Bronchial epithelial cell (primary cell): Measurements from ENCODE around the gene AUTS2. TPM values are rescaled to one million over a fixed set of nuclear protein-coding genes. Genes with fewer than 3 reads are reported as not detected.

ENCODE experiments used
- DNase-seq: peaks from one replicate; pipeline ENCODE4 v3.0.0-alpha.2; 2010; ENCODE audit warnings: low read depth
- FAIRE-seq: peaks from 2 replicates; lab custom pipeline; 2011; peaks lifted over from hg19 to GRCh38; lab: Jason Lieb, UNC
- H3K27me3 ChIP-seq: 2 replicates; pipeline ENCODE4 v1.5.1; 2011; ENCODE audit warnings: low read length; ENCODE audit not compliant: control insufficient read depth, insufficient read depth
- H3K36me3 ChIP-seq: 2 replicates; pipeline ENCODE4 v1.5.1; 2011; ENCODE audit warnings: low read length; ENCODE audit not compliant: control insufficient read depth, insufficient read depth
- H3K4me3 ChIP-seq: 2 replicates; pipeline ENCODE4 v1.5.1; 2011; ENCODE audit warnings: mild to moderate bottlenecking, low read depth, low read length, control low read depth
- CTCF ChIP-seq: IDR thresholded peaks from 2 replicates; pipeline ENCODE4 v1.5.1; 2011; ENCODE audit warnings: mild to moderate bottlenecking, moderate library complexity, low read length, control low read depth, inconsistent platforms; ENCODE audit not compliant: insufficient read depth, severe bottlenecking
- total RNA-seq: library from RNA; depleted of rRNA; stranded (reverse); fragments of >200 nt; gene quantifications from 2 replicates; pipeline ENCODE4 v1.2.1, GENCODE V29; 2014

The AUTS2 gene
- total RNA-seq, 1 donor from 2014 or later, result 9.5 TPM

DNA sequence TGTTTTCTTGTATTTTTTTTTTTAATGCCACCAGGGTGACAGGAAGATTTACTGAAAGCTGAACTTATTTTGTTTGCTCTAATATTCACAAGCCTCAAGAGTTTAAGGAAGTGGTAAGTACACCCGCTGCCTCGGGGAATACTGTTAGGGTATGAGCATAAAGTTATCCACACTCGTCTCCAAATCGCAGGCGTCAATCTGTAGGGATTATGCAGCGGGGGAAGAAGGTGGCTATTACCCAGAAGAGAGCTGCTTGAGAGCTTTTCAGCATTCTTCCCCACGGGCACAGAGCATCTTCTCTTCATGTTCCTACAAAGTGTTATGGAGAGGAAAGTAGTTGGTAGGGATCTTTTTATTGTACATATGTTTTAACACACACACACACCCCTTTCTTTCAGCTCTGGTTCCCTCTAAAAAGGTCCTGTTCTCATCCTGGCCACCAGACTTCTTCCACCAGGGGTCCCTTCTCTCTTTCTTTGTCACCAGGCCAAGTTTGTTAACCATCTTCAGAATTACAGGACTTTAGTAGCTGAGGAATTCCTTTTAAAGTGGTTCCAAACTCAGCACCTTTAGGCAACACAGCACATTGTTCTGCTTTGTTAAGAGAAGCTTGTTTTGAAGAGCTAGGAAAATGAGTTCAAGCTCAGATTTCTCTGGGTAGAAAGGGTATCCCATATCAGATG is 1122.1 kb downstream of the AUTS2 start:
- Histone ChIP-seq H3K4me3 (no peak overlapping the region), H3K27me3 (no peaks in the 10 kb centered on the region)
- no peak for FAIRE-seq

DNA sequence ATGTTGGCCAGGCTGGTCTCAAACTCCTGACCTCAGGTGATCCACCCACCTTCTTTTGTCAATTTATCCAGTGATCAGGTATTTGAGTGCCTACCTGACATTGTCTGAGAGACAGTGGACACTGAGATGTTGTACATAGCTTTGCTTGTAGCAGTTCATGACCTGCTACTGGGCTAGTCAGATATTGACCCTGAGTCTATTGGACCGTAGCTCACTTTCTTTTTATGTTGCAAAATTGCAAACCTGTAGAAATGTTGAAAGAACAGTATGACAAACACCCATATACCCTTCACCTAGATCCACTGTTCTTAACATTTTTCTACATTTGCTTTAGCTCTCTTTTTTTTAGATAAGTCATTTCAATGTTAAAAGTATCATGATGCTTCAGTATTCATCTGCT is 1123.2 kb downstream of the AUTS2 start:
- Histone ChIP-seq H3K27me3 (no peaks in the 10 kb centered on the region), H3K36me3 (peaks cover 1% of the 10 kb centered on the region), H3K4me3 (no peak overlapping the region)
- no peak for TF ChIP-seq CTCF
- no peak for DNase-seq
- FAIRE-seq, result no peak

More for the DNA sequence above, 1122.1 kb downstream of the AUTS2 start:
- DNase-seq, result no peak
- TF ChIP-seq CTCF, result no peak
- peaks cover 1% of the 10 kb centered on the region for H3K36me3 ChIP-seq

- H3K36me3 ChIP-seq, result peaks cover 1% of the 10 kb centered on the region
- no peak for DNase-seq
- no peak overlapping the region for H3K4me3 ChIP-seq
- no peak for TF ChIP-seq CTCF
- no peaks in the 10 kb centered on the region for H3K27me3 ChIP-seq
- FAIRE-seq, result no peak
Measured at GRCh38 chr7:70723339-70723738, 1125.1 kb downstream of the AUTS2 start.

DNA sequence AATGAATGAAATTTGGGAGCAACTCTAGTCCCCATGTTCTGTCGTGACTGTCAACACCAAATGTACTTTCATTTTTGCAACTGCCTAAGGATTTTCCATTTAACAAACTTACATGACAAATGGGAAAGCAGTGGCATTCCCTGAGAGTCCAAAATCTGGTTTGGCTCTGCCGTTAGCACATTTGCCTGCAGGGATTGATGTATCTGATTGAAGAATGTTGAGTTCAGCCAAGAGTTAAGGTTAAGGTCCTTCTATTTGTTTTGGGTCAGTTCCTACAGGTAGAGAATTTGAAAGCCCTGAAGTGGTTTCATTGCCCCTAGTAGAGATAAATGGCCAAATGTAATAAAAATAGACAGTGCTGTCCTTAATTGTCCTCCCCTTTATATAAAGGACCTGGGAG is 1127.2 kb downstream of the AUTS2 start:
- FAIRE-seq (no peak), DNase-seq (no peak)
- Histone ChIP-seq H3K36me3 (peaks cover 1% of the 10 kb centered on the region), H3K27me3 (no peaks in the 10 kb centered on the region), H3K4me3 (no peak overlapping the region)
- TF ChIP-seq CTCF, result no peak

GRCh38 chr7:70726294-70726693 is 1128.0 kb downstream of the AUTS2 start:
- peaks cover 1% of the 10 kb centered on the region for H3K36me3 ChIP-seq
- FAIRE-seq (no peak), DNase-seq (no peak)
- no peak for TF ChIP-seq CTCF
- H3K4me3 ChIP-seq, result no peak overlapping the region
- no peaks in the 10 kb centered on the region for H3K27me3 ChIP-seq

- Histone ChIP-seq H3K4me3 (no peak overlapping the region), H3K27me3 (no peaks in the 10 kb centered on the region)
Measured at GRCh38 chr7:70726951-70727378, 1128.7 kb downstream of the AUTS2 start.

More at GRCh38 chr7:70726951-70727378, 1128.7 kb downstream of the AUTS2 start:
- no peak for DNase-seq
- H3K36me3 ChIP-seq, result peaks cover 1% of the 10 kb centered on the region
- no peak for FAIRE-seq
- no peak for TF ChIP-seq CTCF
